Type B pancreatic cell (in vitro differentiated cells): ENCODE results near the gene PON3. TPM values are rescaled to one million over a fixed set of nuclear protein-coding genes. Genes with fewer than 3 reads are reported as not detected.

ENCODE experiments used
- DNase-seq: peaks from one replicate; pipeline ENCODE4 v3.0.0; 2021; ENCODE audit warnings: mixed read lengths; ENCODE audit not compliant: unreplicated experiment; ENCODE audit errors: extremely low spot score
- H3K27ac Mint-ChIP-seq: 2 replicates; pipeline ENCODE4 v1.8.0; 2021; ENCODE audit warnings: mild to moderate bottlenecking, mixed read lengths
- H3K27me3 Mint-ChIP-seq: 2 replicates; pipeline ENCODE4 v1.8.0; 2021; ENCODE audit warnings: mixed read lengths
- H3K36me3 Mint-ChIP-seq: 2 replicates; pipeline ENCODE4 v1.8.0; 2021; ENCODE audit warnings: mixed read lengths
- H3K4me1 Mint-ChIP-seq: one replicate; pipeline ENCODE4 v1.8.0; 2021; ENCODE audit warnings: mixed read lengths; ENCODE audit not compliant: unreplicated experiment
- H3K4me3 Mint-ChIP-seq: 2 replicates; pipeline ENCODE4 v1.8.0; 2021; ENCODE audit warnings: mild to moderate bottlenecking, mixed read lengths
- H3K9me3 Mint-ChIP-seq: 2 replicates; pipeline ENCODE4 v1.8.0; 2021; ENCODE audit warnings: mixed read lengths
- CTCF ChIP-seq: fragments of 200-600 bp; sonication (generic); conservative IDR thresholded peaks from 2 replicates; pipeline ENCODE4 v1.5.0; 2021; ENCODE audit warnings: antibody characterized with exemption, mild to moderate bottlenecking
- total RNA-seq: library from RNA; stranded (reverse); gene quantifications from 2 replicates; pipeline ENCODE4 v1.2.1, GENCODE V29; 2021; ENCODE audit warnings: low replicate concordance

PON3 gene
- total RNA-seq, 1 donor from 2014 or later, result 0.17 TPM

DNA sequence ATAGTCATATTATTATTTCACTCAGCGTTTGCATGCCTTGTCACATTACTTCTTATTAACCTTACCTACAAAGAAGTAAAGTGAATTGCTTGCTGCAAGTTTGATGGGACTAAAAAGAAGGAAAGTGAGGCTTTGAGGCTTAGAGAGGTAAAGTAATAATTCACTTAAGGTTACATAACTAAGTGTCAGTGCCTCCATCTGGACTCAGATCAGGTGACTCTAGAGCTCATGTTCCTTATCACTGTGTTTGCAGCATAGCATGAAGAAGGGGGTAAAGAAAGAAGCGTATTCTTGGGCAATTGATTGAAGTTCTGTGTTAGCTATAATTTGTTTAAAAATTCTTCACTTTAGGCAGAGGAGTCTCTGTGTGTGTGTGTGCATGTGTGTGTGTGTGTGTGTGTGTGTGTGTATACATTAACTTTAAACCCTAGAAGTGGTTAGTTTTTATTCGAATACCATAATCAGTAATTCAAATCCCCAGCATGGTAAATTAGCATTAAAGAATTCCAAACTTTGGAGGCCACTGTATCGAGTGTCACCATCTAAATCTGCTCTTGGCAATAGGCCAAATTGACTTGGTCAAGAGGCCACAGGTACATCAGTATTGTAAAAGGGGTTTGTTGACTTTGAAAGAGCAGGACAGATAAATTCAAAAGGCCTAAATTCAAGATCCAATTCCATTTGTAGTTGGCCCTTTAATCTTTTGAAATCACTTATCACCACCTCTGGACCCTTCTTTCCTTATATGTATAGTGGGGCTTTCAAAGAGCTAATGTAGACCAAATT lies 2.2 kb upstream of the PON3 start:
- Mint-ChIP-seq H3K36me3 (peaks cover 4% of the 10 kb centered on the region), H3K4me3 (no peak overlapping the region), H3K9me3 (no peaks in the 10 kb centered on the region), H3K27me3 (peaks cover 10% of the 10 kb centered on the region), H3K27ac (no peak overlapping the region), H3K4me1 (no peaks in the 10 kb centered on the region)
- TF ChIP-seq CTCF, result no peak
- DNase-seq, result no peak

DNA sequence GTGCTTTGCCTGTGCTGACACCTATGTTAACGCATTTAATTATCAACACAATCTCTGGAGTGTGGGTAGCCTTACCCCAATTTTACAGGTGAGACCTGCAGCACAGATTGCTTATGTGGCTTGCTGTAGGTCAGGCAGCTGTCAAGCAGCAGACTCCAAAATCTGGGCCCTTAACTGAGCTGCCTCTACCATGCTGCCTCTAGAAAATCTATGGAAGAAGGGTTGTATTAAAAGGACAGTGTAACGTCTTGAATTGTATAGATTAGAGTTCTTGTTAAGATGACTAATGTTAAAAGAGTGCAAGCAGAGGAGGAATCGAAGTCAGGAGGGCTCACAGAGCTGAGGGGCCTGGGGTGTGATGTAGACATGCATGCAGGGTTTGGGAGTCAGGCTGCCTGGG lies 1.2 kb upstream of the PON3 start:
- no peak for TF ChIP-seq CTCF
- no peak for DNase-seq
- Mint-ChIP-seq H3K27ac (no peak overlapping the region), H3K27me3 (peaks cover 13% of the 10 kb centered on the region), H3K4me1 (no peaks in the 10 kb centered on the region), H3K36me3 (peaks cover 4% of the 10 kb centered on the region), H3K9me3 (no peaks in the 10 kb centered on the region), H3K4me3 (no peak overlapping the region)

DNA sequence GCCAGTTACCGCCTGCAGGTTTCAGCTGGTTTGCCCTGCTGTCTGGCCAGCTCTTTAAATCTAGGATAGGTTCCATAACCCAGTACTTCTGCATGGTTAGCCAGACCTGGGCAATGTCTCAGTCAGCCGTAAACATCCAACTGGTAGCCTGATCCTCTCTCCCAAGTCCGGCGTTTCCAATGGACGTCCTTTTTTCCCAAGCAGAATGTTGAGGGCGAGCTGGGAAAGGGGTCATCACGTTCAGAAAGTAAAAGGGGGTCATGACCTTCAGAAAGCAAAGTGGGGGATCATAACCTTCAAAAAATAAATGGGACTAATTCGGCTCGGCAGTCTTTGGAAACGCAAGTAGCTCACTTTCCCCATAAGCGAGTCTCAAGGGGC lies 430 bp downstream of the PON3 start:
- no peak overlapping the region for H3K27ac Mint-ChIP-seq
- H3K36me3 Mint-ChIP-seq, result no peaks in the 10 kb centered on the region
- no peaks in the 10 kb centered on the region for H3K4me1 Mint-ChIP-seq
- H3K27me3 Mint-ChIP-seq, result peaks cover 13% of the 10 kb centered on the region
- no peak overlapping the region for H3K4me3 Mint-ChIP-seq
- DNase-seq, result no peak
- TF ChIP-seq CTCF, result no peak
- no peaks in the 10 kb centered on the region for H3K9me3 Mint-ChIP-seq

- Mint-ChIP-seq H3K27me3 (peaks cover 9% of the 10 kb centered on the region), H3K4me3 (no peak overlapping the region), H3K36me3 (no peaks in the 10 kb centered on the region), H3K27ac (no peak overlapping the region), H3K4me1 (no peaks in the 10 kb centered on the region), H3K9me3 (no peaks in the 10 kb centered on the region)
- no peak for DNase-seq
- no peak for TF ChIP-seq CTCF
Observed at GRCh38 chr7:95394370-95394769, 1.8 kb downstream of the PON3 start.

DNA sequence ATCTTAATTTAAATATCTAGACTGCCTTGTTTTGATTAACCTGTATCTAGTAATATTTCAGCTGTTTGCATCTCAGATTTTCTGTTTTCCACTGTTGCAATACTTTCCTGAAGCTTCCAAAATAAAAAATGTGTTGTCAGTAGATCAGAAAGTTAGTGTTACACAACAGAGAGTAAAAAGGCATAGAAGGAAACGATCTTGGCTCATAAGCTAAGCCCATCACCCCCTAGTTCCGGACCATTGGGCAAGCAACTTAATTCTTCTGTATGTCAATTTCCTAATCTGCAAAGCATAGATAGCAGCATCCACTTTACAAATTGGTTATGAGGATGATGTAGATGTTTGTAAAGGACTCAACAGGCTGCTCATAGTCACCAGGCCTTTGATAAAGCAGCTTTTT lies 4.4 kb downstream of the PON3 start:
- no peak overlapping the region for H3K27ac Mint-ChIP-seq
- H3K36me3 Mint-ChIP-seq, result no peaks in the 10 kb centered on the region
- no peaks in the 10 kb centered on the region for H3K4me1 Mint-ChIP-seq
- TF ChIP-seq CTCF, result no peak
- peaks cover 6% of the 10 kb centered on the region for H3K27me3 Mint-ChIP-seq
- H3K9me3 Mint-ChIP-seq, result peaks cover under 1% of the 10 kb centered on the region
- H3K4me3 Mint-ChIP-seq, result no peak overlapping the region
- DNase-seq, result no peak
